HEK293 (cell line): ENCODE data around the gene MAP3K5.

Experiments
- CTCF ChIA-PET: fragments of 350-600 bp; formaldehyde crosslinking; extraction: SDS; loops from one replicate; lab custom pipeline; 2021; ENCODE audit warnings: antibody characterized with exemption; lab: Yijun Ruan, JAX
- POLR2A ChIA-PET: fragments of 300-600 bp; formaldehyde crosslinking; extraction: SDS; loops from one replicate; lab custom pipeline; 2020; ENCODE audit warnings: antibody characterized with exemption, inconsistent platforms; lab: Yijun Ruan, JAX
- H3K27ac ChIP-seq: fragments of 200-500 bp; sonication (Bioruptor generic); 2 replicates; pipeline ENCODE4 v1.5.1; 2014; ENCODE audit warnings: low read depth, low read length, control low read depth, inconsistent platforms; ENCODE audit errors: extremely low read depth
- H3K36me3 ChIP-seq, 2 experiments: fragments of 200-500 bp in 1 of 2; sonication (Bioruptor generic) in 1 of 2; 1 replicate in 1 of 2; 2 replicates in 1 of 2; pipeline ENCODE4 v1.5.1; 2014 to 2017; ENCODE audit warnings: inconsistent platforms in 2 of 2, low read length in 2 of 2; ENCODE audit not compliant: control insufficient read depth in 2 of 2, insufficient read depth in 1 of 2
- H3K4me1 ChIP-seq: fragments of 200-500 bp; sonication (Bioruptor generic); 2 replicates; pipeline ENCODE4 v1.5.1; 2014; ENCODE audit warnings: mild to moderate bottlenecking, low read length, inconsistent platforms; ENCODE audit not compliant: control insufficient read depth, insufficient read depth
- H3K4me3 ChIP-seq: 2 replicates; pipeline ENCODE4 v1.5.1; 2011; ENCODE audit warnings: low read depth, mild to moderate bottlenecking, control low read depth, low read length, moderate library complexity
- H3K9me3 ChIP-seq: fragments of 200-500 bp; sonication (Bioruptor generic); 2 replicates; pipeline ENCODE4 v1.5.1; 2014; ENCODE audit warnings: low read depth, low read length, inconsistent platforms; ENCODE audit not compliant: control insufficient read depth, insufficient read depth
- BCL11A ChIP-seq: fragments of 450-650 bp; formaldehyde crosslinking; IDR thresholded peaks from 2 replicates; pipeline ENCODE4 v1.5.1; 2016; ENCODE audit warnings: low read depth, missing biosample characterization, missing genetic modification characterization
- HOXD13 ChIP-seq: sonication (generic); formaldehyde crosslinking; IDR thresholded peaks from 2 replicates; pipeline ENCODE4 v1.8.0; 2022; ENCODE audit warnings: missing genetic modification reagents, borderline replicate concordance
- KLF7 ChIP-seq: fragments of 450-650 bp; formaldehyde crosslinking; IDR thresholded peaks from 2 replicates; pipeline ENCODE4 v1.5.1; 2016; ENCODE audit warnings: missing biosample characterization, missing genetic modification characterization, borderline replicate concordance
- KLF9 ChIP-seq: fragments of 450-650 bp; formaldehyde crosslinking; IDR thresholded peaks from 2 replicates; pipeline ENCODE4 v1.5.1; 2016; ENCODE audit warnings: missing biosample characterization, missing genetic modification characterization, low read depth
- ZFP41 ChIP-seq: fragments of 450-650 bp; formaldehyde crosslinking; IDR thresholded peaks from 2 replicates; pipeline ENCODE4 v1.5.1; 2016; ENCODE audit warnings: missing biosample characterization, missing genetic modification characterization, borderline replicate concordance
- ZNF221 ChIP-seq: fragments of 450-650 bp; formaldehyde crosslinking; IDR thresholded peaks from 2 replicates; pipeline ENCODE4 v1.5.1; 2017; ENCODE audit warnings: missing biosample characterization, missing genetic modification characterization, borderline replicate concordance
- ZNF391 ChIP-seq: fragments of 450-650 bp; formaldehyde crosslinking; IDR thresholded peaks from 2 replicates; pipeline ENCODE4 v1.5.1; 2016; ENCODE audit warnings: low read depth, missing biosample characterization, missing genetic modification characterization, borderline replicate concordance
- ZNF423 ChIP-seq: fragments of 450-650 bp; formaldehyde crosslinking; IDR thresholded peaks from 2 replicates; pipeline ENCODE4 v1.5.1; 2016; ENCODE audit warnings: missing biosample characterization, missing genetic modification characterization
- ZNF510 ChIP-seq: fragments of 450-650 bp; formaldehyde crosslinking; IDR thresholded peaks from 2 replicates; pipeline ENCODE4 v1.5.1; 2018; ENCODE audit warnings: mild to moderate bottlenecking, missing genetic modification characterization, missing biosample characterization; ENCODE audit not compliant: insufficient replicate concordance
- ZNF558 ChIP-seq: fragments of 450-650 bp; formaldehyde crosslinking; IDR thresholded peaks from 2 replicates; pipeline ENCODE4 v1.5.1; 2016; ENCODE audit warnings: missing biosample characterization, missing genetic modification characterization
- ZNF777 ChIP-seq: fragments of 450-650 bp; formaldehyde crosslinking; IDR thresholded peaks from 2 replicates; pipeline ENCODE4 v1.5.1; 2017; ENCODE audit warnings: missing biosample characterization, missing genetic modification characterization, borderline replicate concordance
- ZNF843 ChIP-seq: fragments of 450-650 bp; formaldehyde crosslinking; IDR thresholded peaks from 2 replicates; pipeline ENCODE4 v1.5.1; 2016; ENCODE audit warnings: missing biosample characterization, missing genetic modification characterization
- ZSCAN16 ChIP-seq: fragments of 450-650 bp; formaldehyde crosslinking; IDR thresholded peaks from 2 replicates; pipeline ENCODE4 v1.5.1; 2016; ENCODE audit warnings: missing biosample characterization, missing genetic modification characterization
- TF ChIP-seq, protein P1 (sequence below): fragments of 450-650 bp; formaldehyde crosslinking; IDR thresholded peaks from 2 replicates; pipeline ENCODE4 v1.5.1; 2016; ENCODE audit warnings: missing biosample characterization, missing genetic modification characterization
- TF ChIP-seq, protein P2 (sequence below): fragments of 450-650 bp; formaldehyde crosslinking; IDR thresholded peaks from 2 replicates; pipeline ENCODE4 v1.5.1; 2017; ENCODE audit warnings: missing biosample characterization, missing genetic modification characterization
- TF ChIP-seq, protein P3 (sequence below): fragments of 450-650 bp; formaldehyde crosslinking; IDR thresholded peaks from 2 replicates; pipeline ENCODE4 v1.5.1; 2016; ENCODE audit warnings: missing biosample characterization, missing genetic modification characterization
- TF ChIP-seq, protein P4 (sequence below): fragments of 450-650 bp; formaldehyde crosslinking; IDR thresholded peaks from 2 replicates; pipeline ENCODE4 v1.5.1; 2017; ENCODE audit warnings: missing biosample characterization, mild to moderate bottlenecking, missing genetic modification characterization, moderate library complexity
- TF ChIP-seq, protein P5 (sequence below): fragments of 450-650 bp; formaldehyde crosslinking; IDR thresholded peaks from 2 replicates; pipeline ENCODE4 v1.5.1; 2016; ENCODE audit warnings: missing biosample characterization, missing genetic modification characterization, borderline replicate concordance

The MAP3K5 gene

DNA sequence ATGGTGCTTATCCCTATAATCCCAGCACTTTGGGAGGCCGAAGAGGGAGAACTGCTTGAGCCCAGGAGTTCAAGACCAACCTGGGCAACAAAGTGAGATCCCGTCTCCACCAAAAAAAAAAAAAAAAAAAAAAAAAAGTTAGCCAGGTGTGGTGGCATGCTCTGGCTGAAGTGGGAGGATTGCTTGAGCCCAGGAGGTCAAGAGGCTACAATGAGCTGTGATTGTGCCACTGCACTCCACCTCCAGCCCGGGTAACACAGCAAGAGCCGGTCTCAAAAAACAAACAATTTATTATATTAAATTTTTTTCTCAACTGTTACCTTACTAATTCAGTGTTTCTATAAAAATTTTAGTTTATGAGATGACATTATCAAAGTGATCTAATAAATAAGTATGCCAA, 156.7 kb downstream of the MAP3K5 start:
- ChIA-PET POLR2A (interaction anchor here (0.5 kb wide), 1 partner anchor 13 kb away, joined by 3 read pairs; no protein-coding TSS in a partner anchor), CTCF (interaction anchor here (0.6 to 3.7 kb wide), 7 partner anchors 8 to 1570 kb away, joined by 3 to 19 read pairs (median 4); partner anchors contain the start of gene MAP3K5)
- H3K9me3 ChIP-seq, result no peaks in the 10 kb centered on the region
- peaks cover 3 to 18% of the 10 kb centered on the region in 2 experiments; a peak in 2 of 3 replicates for H3K36me3 ChIP-seq
- no peaks in the 10 kb centered on the region for H3K4me1 ChIP-seq
- TF ChIP-seq ZNF391 (no peak), KLF7 (no peak), ZNF558 (tag by site-specific recombination) (no peak), ZNF423 (tag by site-specific recombination) (no peak), ZNF843 (no peak), BCL11A (tag by site-specific recombination) (no peak)
- TF ChIP-seq, protein P1, sequence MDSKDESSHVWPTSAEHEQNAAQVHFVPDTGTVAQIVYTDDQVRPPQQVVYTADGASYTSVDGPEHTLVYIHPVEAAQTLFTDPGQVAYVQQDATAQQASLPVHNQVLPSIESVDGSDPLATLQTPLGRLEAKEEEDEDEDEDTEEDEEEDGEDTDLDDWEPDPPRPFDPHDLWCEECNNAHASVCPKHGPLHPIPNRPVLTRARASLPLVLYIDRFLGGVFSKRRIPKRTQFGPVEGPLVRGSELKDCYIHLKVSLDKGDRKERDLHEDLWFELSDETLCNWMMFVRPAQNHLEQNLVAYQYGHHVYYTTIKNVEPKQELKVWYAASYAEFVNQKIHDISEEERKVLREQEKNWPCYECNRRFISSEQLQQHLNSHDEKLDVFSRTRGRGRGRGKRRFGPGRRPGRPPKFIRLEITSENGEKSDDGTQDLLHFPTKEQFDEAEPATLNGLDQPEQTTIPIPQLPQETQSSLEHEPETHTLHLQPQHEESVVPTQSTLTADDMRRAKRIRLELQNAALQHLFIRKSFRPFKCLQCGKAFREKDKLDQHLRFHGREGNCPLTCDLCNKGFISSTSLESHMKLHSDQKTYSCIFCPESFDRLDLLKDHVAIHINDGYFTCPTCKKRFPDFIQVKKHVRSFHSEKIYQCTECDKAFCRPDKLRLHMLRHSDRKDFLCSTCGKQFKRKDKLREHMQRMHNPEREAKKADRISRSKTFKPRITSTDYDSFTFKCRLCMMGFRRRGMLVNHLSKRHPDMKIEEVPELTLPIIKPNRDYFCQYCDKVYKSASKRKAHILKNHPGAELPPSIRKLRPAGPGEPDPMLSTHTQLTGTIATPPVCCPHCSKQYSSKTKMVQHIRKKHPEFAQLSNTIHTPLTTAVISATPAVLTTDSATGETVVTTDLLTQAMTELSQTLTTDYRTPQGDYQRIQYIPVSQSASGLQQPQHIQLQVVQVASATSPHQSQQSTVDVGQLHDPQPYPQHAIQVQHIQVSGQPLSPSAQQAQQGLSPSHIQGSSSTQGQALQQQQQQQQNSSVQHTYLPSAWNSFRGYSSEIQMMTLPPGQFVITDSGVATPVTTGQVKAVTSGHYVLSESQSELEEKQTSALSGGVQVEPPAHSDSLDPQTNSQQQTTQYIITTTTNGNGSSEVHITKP (tag by site-specific recombination), result no peak
- TF ChIP-seq, protein P2, sequence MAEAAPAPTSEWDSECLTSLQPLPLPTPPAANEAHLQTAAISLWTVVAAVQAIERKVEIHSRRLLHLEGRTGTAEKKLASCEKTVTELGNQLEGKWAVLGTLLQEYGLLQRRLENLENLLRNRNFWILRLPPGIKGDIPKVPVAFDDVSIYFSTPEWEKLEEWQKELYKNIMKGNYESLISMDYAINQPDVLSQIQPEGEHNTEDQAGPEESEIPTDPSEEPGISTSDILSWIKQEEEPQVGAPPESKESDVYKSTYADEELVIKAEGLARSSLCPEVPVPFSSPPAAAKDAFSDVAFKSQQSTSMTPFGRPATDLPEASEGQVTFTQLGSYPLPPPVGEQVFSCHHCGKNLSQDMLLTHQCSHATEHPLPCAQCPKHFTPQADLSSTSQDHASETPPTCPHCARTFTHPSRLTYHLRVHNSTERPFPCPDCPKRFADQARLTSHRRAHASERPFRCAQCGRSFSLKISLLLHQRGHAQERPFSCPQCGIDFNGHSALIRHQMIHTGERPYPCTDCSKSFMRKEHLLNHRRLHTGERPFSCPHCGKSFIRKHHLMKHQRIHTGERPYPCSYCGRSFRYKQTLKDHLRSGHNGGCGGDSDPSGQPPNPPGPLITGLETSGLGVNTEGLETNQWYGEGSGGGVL (tag by site-specific recombination), result no peak
- TF ChIP-seq, protein P3, sequence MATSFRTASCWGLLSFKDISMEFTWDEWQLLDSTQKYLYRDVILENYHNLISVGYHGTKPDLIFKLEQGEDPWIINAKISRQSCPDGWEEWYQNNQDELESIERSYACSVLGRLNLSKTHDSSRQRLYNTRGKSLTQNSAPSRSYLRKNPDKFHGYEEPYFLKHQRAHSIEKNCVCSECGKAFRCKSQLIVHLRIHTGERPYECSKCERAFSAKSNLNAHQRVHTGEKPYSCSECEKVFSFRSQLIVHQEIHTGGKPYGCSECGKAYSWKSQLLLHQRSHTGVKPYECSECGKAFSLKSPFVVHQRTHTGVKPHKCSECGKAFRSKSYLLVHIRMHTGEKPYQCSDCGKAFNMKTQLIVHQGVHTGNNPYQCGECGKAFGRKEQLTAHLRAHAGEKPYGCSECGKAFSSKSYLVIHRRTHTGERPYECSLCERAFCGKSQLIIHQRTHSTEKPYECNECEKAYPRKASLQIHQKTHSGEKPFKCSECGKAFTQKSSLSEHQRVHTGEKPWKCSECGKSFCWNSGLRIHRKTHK (tag by site-specific recombination), result no peak
- no peak overlapping the region for H3K27ac ChIP-seq
- no peak overlapping the region for H3K4me3 ChIP-seq

DNA sequence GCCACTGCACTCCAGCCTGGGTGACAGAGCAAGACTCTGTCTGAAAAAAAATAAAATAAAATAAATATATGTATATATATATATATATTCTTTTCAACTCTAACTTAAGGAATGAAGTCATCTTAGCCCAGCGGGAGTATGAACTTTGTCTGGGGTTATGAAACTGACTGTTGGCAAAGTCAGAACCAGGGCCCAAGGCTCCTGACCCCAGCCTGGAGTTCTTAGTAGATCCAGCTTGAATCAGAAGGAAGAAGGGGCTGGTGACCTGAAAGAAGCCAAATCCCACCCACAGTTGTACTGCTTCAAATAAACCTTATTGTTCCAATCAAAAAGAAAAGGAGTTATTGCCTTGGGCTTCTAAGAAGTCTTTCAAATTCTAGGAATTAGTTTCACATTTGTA, 158.9 kb downstream of the MAP3K5 start:
- ChIA-PET CTCF (interaction anchor here (1.4 to 3.7 kb wide), 2 partner anchors 11 to 159 kb away, joined by 5 to 19 read pairs; partner anchors contain the start of gene MAP3K5), POLR2A (no interaction called here)
- peaks cover 3 to 18% of the 10 kb centered on the region in 2 experiments for H3K36me3 ChIP-seq
- no peaks in the 10 kb centered on the region for H3K4me1 ChIP-seq
- H3K27ac ChIP-seq, result no peak overlapping the region
- TF ChIP-seq HOXD13 (CRISPR knock-in tag) (no peak), ZNF777 (tag by site-specific recombination) (no peak), ZFP41 (tag by site-specific recombination) (no peak), ZNF510 (tag by site-specific recombination) (no peak), ZSCAN16 (tag by site-specific recombination) (no peak), ZNF221 (tag by site-specific recombination) (no peak), KLF9 (tag by site-specific recombination) (no peak)
- TF ChIP-seq, protein P4, sequence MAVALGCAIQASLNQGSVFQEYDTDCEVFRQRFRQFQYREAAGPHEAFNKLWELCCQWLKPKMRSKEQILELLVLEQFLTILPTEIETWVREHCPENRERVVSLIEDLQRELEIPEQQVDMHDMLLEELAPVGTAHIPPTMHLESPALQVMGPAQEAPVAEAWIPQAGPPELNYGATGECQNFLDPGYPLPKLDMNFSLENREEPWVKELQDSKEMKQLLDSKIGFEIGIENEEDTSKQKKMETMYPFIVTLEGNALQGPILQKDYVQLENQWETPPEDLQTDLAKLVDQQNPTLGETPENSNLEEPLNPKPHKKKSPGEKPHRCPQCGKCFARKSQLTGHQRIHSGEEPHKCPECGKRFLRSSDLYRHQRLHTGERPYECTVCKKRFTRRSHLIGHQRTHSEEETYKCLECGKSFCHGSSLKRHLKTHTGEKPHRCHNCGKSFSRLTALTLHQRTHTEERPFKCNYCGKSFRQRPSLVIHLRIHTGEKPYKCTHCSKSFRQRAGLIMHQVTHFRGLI (tag by site-specific recombination), result no peak
- TF ChIP-seq, protein P5, sequence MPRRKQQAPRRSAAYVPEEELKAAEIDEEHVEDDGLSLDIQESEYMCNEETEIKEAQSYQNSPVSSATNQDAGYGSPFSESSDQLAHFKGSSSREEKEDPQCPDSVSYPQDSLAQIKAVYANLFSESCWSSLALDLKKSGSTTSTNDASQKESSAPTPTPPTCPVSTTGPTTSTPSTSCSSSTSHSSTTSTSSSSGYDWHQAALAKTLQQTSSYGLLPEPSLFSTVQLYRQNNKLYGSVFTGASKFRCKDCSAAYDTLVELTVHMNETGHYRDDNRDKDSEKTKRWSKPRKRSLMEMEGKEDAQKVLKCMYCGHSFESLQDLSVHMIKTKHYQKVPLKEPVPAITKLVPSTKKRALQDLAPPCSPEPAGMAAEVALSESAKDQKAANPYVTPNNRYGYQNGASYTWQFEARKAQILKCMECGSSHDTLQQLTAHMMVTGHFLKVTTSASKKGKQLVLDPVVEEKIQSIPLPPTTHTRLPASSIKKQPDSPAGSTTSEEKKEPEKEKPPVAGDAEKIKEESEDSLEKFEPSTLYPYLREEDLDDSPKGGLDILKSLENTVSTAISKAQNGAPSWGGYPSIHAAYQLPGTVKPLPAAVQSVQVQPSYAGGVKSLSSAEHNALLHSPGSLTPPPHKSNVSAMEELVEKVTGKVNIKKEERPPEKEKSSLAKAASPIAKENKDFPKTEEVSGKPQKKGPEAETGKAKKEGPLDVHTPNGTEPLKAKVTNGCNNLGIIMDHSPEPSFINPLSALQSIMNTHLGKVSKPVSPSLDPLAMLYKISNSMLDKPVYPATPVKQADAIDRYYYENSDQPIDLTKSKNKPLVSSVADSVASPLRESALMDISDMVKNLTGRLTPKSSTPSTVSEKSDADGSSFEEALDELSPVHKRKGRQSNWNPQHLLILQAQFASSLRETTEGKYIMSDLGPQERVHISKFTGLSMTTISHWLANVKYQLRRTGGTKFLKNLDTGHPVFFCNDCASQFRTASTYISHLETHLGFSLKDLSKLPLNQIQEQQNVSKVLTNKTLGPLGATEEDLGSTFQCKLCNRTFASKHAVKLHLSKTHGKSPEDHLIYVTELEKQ (tag by site-specific recombination), result no peak
- no peaks in the 10 kb centered on the region for H3K9me3 ChIP-seq
- H3K4me3 ChIP-seq, result no peak overlapping the region
